Activated naive CD4-positive, alpha-beta T cell treated with anti-CD3 and anti-CD28 coated beads, Interleukin-2, amount 50 U/mL, for 72 hours (primary cell): ENCODE data around the gene JPT2. TPM values are rescaled to one million over a fixed set of nuclear protein-coding genes. Genes with fewer than 3 reads are reported as not detected.
A peak's percentile ranks its signal among the peaks of the same experiment; 100 is the strongest.
"Not testable (repeated sequence)": the region's sequence is repeated elsewhere in the genome, so short reads cannot be mapped to it uniquely, and the experiment has no call there.

Experiments
- ATAC-seq, 2 donors: fragments of 150-1000 bp; cut with Tn5 transposase; 2 replicates each; pipeline ENCODE4 v1.10.0; 2021; ENCODE audit warnings: mild to moderate bottlenecking in 2 of 2, moderate library complexity in 2 of 2
- DNase-seq, 2 donors: peaks; one replicate each; pipeline ENCODE4 v3.0.0; 2021 to 2022; ENCODE audit warnings: low spot score in 2 of 2
- H3K27ac Mint-ChIP-seq, 2 donors: one replicate each; pipeline ENCODE4 v1.8.0; 2022; ENCODE audit warnings: mild to moderate bottlenecking in 2 of 2, mixed read lengths in 2 of 2
- H3K36me3 Mint-ChIP-seq, 2 donors: one replicate each; pipeline ENCODE4 v1.8.0; 2022; ENCODE audit warnings: mixed read lengths in 2 of 2
- H3K9me3 Mint-ChIP-seq, 2 donors: one replicate each; pipeline ENCODE4 v1.8.0; 2022; ENCODE audit warnings: mixed read lengths in 2 of 2
- total RNA-seq, 2 donors: library from RNA; stranded (reverse); gene quantifications; one replicate each; pipeline ENCODE4 v1.2.3, GENCODE V29; 2022

Gene JPT2
- total RNA-seq, 2 donors from 2014 or later = 66.5 to 74.8 TPM

DNA sequence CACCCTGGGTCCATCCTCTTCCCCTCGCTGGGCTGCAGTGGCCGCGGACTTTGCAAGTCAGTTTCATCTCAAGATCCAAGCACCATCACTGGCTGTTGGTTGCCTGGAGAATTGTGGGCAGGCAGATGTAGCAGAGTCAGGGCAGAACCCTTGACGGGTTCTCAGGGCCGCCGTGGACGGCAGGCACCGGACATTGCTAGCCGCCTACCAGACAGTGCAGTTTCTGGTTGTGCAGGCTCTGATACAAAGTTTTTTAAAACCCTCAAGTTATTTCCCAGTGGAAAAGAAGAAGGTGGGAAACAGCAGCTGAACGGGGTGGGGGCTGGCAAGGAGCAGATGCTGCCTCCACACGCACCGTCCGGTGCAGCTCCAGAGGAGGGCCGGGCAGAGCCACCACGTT is 31.3 kb downstream of the JPT2 start:
- DNase-seq = no peak
- no peak overlapping the region for H3K27ac Mint-ChIP-seq
- ATAC-seq = no peak
- no peaks in the 10 kb centered on the region for H3K9me3 Mint-ChIP-seq
- H3K36me3 Mint-ChIP-seq = peaks cover 0 to 7% of the 10 kb centered on the region in 2 donors

DNA sequence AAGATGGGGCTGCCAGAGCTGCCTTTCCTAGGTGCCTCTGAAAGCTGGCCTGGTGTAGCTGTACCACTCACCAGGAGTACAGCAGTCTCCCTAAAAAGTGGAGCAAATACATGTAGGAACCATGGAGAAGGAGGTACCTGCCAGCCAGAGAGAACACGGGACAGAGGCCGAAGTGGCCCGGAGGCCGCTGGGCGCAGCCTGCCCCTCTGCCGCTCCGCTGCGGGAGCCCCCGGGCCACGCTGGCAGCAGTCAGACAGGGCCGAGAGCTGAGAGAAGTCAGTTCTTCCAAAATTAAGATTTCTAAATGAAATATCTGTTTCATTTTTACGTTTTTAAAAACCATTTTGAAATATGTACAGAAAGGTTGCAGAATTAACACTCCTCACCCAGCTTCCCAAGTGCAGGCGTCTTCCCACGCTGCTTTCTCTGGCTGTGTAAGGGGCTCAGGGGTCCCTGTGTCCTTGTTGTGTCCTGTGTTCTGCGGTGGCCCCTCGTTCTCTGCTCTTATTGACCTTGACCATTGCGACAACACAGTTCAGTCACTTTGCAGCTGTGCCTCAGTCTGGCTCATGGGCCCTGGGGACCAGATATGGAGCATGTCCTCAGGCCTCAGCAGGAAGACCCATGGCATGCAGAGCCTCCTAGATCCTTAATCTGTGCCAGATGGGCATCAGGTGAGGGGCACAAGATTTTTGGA is 32.9 kb downstream of the JPT2 start:
- peaks cover 0 to 7% of the 10 kb centered on the region in 2 donors for H3K36me3 Mint-ChIP-seq
- DNase-seq (no peak), ATAC-seq (no peak)
- H3K27ac Mint-ChIP-seq = no peak overlapping the region
- no peaks in the 10 kb centered on the region for H3K9me3 Mint-ChIP-seq

DNA sequence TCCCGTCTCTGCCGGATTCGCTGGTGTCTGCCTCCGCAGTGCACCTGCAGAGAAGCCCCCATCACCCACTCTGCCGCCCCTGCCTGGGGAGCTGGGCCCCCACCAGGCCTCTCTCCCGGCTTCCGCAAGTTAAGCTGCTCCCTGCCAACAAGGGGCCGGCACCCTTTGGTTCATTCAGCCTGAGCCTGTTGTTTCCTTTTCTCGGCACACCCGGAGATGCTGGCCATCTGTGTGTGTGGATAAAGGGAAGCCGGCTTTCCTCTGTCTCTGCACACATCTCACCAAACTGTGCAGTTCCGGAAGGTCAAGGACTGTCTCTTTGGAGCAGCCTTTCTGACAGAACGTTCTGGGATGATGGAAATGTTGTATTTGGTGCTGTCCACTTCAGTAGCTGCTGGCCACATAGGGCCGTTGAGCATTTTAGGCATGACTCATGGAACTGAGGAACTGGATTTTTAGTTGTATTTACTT is 34.7 kb downstream of the JPT2 start:
- H3K27ac Mint-ChIP-seq = peak overlapping the region in 1 of 2 donors; percentile 82
- ATAC-seq (no peak), DNase-seq (no peak)
- no peaks in the 10 kb centered on the region for H3K36me3 Mint-ChIP-seq
- no peaks in the 10 kb centered on the region for H3K9me3 Mint-ChIP-seq

DNA sequence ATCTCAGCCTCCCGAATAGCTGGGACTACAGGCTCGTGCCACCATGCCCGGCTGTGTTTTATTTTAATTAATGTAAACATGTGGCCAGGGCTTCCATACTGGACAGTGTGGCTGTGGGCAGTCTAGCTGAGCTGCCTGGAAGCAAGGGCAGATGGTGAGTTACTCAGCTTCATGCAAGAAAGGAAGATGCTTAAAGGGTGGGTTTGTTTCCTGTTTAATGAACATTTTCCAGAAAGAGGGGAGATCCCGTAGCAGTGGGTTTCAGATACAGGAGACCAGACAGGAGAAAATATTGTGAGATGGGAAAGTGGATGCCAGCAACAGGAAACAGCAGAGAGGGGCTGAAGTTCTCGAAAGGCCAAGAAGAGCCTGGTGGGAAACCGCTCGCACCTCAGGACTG is 35.3 kb downstream of the JPT2 start:
- DNase-seq (no peak), ATAC-seq (no peak)
- Mint-ChIP-seq H3K9me3 (no peaks in the 10 kb centered on the region), H3K36me3 (no peaks in the 10 kb centered on the region), H3K27ac (peak overlapping the region in 1 of 2 donors; percentile 82)

DNA sequence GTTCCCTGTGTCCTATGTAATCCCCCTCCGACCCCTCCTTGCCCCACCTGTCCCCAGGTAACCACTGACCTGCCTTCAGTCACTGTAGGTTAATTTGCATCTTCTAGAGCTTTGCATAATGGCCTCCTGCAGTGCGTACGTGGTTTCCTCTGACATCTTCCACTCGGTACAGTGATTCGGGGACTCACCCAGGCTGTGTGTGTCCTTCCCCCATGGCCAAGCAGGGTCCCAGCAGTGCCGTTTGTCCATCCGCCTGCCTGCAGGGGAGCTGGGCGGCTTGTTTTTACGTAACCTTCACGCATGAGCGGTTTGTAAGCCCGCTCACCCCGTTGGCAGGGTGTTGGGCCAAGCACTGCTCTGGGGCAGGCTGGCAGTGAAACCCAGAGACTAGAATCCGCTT is 35.9 kb downstream of the JPT2 start:
- Mint-ChIP-seq H3K9me3 (no peaks in the 10 kb centered on the region), H3K27ac (peak overlapping the region in 1 of 2 donors; percentile 14), H3K36me3 (no peaks in the 10 kb centered on the region)
- no peak for ATAC-seq
- no peak for DNase-seq

DNA sequence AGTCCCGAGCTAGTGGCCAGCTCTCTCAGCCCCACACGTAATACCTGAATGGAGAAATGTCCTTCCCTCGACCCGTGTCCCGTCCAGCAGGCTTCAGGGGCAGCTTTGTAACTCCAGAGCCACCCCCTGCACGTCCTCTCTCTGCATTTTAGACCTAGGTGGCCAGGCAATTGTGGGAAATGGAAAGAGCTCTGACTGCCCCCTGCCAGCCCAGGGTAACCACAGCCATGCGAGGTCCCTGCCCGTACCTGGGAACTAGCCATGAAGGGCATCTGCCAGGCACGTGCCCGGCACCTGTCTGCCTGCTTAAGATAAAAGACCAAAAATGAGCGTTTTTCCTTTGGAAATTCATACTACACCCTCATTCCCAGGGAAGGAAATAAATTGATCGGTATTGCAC is 37.1 kb downstream of the JPT2 start:
- Mint-ChIP-seq H3K9me3 (no peaks in the 10 kb centered on the region), H3K27ac (no peak overlapping the region), H3K36me3 (no peaks in the 10 kb centered on the region)
- ATAC-seq (no peak), DNase-seq (no peak)

DNA sequence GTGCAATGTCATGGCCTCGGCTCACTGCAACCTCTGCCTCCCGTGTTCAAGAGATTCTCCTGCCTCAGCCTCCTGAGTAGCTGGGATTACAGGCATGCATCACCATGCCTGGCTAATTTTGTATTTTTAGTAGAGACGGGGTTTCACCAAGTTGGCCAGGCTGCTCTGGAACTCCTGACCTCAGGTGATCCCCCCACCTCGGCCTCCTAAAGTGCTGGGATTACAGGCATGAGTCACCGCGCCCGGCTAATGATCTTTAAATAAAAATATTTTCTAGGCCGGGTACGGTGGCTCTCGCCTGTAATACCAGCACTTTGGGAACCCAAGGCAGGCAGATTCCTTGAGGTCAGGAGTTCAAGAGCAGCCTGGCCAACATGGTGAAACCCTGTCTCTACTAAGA is 40.2 kb downstream of the JPT2 start:
- not testable (repeated sequence) for ATAC-seq, H3K36me3 Mint-ChIP-seq, DNase-seq, H3K9me3 Mint-ChIP-seq, H3K27ac Mint-ChIP-seq

DNA sequence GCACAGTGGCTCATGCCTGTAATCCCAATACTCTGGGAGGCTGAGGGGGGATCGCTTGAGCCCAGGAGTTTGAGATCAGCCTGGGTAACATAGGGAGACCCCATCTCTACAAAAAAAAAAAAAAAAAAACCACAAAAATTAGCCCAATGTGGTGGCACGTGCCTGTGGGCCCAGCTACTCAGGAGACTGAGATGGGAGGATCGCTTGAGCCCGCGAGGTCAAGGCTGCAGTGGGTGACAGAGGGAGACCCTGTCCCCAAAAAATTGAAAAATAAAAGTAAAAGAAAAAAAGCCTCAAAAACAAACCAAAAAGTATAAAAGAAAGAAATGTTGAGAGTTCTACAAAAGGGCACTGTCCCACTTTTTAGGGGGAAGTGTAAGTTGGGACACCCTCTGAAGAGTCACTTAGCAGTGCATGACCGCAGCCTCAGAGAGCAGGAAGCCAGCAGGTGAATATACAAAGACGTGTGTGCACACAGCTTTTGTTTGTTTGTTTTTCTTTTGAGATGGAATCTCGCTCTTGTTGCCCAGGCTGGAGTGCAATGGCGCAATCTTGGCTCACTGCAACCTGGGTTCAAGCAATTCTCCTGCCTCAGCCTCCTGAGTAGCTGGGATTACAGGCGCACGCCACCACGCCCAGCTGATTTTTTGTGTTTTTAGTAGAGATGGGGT is 41.6 kb downstream of the JPT2 start:
- peak overlapping the region in 1 of 2 donors; percentile 69 for H3K27ac Mint-ChIP-seq

DNA sequence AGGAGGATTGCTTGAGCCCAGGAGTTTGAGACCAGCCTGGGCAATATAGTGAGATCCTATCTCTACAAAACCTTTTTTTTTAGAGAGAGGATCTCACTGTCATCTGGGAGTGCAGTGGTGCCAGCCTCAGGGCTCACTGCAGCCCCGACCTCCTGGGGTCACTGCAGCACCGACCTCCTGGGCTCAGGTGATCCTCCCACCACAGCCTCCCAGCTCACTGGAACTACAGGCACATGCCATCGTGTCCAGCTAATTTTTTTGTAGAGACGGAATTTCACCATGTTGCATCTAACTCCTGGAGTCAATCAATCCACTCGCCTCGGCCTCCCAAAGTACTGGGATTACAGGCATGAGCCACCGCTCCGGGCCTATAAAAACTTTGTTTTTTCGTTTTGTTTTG is 43.3 kb downstream of the JPT2 start:
- no peak for ATAC-seq
- H3K27ac Mint-ChIP-seq = peak overlapping the region in 1 of 2 donors; percentile 5
- H3K9me3 Mint-ChIP-seq = no peaks in the 10 kb centered on the region
- H3K36me3 Mint-ChIP-seq = no peaks in the 10 kb centered on the region
- no peak for DNase-seq

More for the DNA sequence above, 41.6 kb downstream of the JPT2 start:
- ATAC-seq, H3K9me3 Mint-ChIP-seq, H3K36me3 Mint-ChIP-seq, DNase-seq: not testable (repeated sequence)

DNA sequence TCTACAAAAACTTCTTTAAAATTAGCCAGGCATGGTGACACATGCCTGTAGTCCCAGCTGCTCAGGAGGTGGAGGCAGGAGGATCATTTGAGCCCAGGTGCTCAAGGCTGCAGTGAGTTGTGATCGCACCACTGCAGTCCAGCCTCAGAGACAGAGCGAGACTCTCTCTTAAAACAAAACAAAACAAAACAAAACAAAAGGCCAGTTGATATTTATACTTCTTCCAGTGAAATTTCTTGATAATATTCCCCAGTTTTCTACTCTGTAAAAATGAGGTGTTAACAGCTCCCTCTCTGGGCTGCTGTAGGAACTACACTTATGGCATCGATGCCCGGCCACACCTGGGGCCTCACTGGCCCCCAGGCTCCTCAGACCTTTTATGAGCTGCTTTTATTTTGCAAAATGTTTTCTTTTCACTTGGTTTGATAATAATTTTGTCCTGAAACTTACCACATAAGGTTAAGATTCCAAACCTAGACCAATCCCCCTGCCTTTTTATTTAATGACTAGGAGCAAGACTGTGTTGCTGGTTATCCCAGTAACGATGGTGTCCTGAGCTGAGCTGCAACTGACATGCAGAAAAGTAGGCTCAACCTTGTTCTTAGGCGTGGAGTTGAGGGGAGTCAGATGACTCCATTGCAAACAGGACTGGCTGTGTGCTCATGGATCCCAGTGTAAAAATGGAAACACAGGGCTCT is 45.5 kb downstream of the JPT2 start:
- no peaks in the 10 kb centered on the region for H3K36me3 Mint-ChIP-seq
- ATAC-seq (peak in 1 of 2 donors; percentile 43), DNase-seq (peak in 1 of 2 donors; percentile 55)
- no peaks in the 10 kb centered on the region for H3K9me3 Mint-ChIP-seq
- no peak overlapping the region for H3K27ac Mint-ChIP-seq

DNA sequence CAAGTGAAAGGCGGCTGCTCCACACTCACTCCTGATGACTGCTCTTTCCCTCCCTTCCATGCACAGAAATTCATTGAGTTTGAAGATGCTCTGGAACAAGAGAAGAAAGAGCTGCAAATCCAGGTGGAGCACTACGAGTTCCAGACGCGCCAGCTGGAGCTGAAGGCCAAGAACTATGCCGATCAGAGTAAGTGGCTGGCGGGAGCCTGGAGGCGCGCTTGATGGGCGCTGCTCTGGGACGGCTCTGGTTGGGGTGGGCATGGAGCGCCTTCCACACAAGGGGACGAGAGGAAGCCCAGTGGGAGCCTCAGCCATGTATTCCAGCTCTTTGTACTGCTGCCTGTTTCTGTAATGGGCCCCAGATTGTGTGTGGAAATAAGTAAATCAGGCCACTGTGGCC is 46.4 kb downstream of the JPT2 start:
- DNase-seq (no peak), ATAC-seq (no peak)
- no peaks in the 10 kb centered on the region for H3K36me3 Mint-ChIP-seq
- H3K9me3 Mint-ChIP-seq = no peaks in the 10 kb centered on the region
- H3K27ac Mint-ChIP-seq = no peak overlapping the region

DNA sequence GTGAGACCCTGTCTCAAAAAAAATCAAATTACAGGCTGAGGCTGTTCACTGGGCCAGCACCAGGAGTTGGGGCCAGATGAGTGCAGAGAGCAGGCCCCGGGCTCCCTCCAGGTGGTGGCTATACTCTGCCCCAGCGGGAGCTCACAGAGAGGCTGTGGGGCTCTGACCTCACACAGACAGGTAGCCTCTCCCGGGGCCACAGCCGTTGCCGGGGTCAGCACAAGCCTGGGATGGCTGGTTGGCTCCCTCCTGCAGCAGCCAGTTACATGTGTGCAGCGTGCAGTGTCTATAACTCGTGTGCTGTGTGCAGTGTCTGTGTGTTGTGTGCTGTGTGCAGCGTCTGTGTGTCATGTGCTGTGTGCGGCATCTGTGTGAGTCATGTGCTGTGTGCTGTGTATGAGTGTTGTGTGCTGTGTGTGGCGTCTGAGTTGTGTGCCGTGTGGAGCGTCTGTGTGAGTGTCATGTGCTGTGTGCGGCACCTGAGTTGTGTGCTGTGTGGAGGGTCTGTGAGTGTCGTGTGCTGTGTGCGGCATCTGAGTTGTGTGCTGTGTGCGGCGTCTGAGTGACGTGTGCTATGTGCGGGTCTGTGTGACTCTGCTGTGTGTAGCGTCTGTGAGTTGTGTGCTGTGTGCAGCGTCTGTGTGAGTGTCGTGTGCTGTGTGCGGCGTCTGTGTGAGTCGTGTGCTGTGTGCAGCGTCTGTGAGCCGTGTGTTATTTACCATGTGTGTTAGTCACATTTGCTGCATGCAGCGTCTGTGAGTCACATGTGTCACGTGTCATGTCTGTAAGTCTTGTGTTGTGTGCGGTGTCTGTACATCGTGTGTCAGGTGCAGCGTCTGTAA is 48.8 kb downstream of the JPT2 start:
- H3K36me3 Mint-ChIP-seq = no peaks in the 10 kb centered on the region
- H3K9me3 Mint-ChIP-seq = no peaks in the 10 kb centered on the region
- ATAC-seq = no peak
- no peak for DNase-seq
- peak overlapping the region in 1 of 2 donors; percentile 1 for H3K27ac Mint-ChIP-seq

DNA sequence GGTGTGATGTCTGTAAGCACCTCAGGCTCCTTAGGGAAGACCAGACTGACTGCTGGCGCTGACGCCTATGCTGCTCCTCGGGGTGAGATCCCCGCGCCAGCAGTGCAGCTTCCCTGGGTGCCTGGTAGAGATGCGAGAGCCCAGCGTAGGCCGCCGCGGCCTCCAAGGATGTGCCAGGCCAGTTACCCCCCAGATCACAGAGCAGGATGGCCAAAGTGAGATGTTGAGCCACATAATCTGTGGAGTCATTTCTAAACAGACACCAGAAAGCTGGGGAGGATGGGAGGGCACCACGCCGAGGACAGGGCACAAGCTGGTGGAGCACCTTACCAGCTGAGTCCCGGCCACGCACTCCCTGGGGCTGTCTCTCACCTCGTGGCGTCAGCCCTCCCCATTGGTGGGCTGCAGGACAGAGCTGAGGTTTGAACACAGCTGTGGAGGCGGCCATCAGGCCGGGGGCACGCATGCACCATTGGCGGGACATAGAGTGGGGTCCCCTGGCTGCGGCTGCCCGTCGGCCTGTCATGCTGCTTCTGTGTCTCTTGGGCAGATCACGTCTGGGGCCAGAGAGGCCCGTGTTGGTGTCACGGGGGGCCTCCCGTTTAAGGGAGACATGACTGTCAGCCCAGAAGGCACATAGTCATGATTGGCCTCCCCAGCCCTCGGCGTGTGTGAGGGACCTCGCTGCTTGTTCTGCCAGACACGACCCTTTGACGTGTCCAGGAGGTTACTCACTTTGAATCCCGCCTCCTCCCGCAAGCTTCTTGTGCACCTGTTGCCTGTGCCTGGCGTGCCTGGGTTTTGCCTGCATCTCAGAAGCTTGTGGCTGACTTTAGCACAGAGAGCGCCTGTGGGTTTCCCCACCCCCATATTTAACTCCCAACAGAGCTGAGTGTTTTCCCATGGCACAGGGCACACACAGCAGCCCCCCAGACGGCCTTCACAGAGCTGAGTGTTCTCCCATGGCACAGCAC is 49.9 kb downstream of the JPT2 start:
- H3K36me3 Mint-ChIP-seq = no peaks in the 10 kb centered on the region
- H3K27ac Mint-ChIP-seq = peak overlapping the region; percentile 1 to 60
- ATAC-seq (no peak), DNase-seq (no peak)
- H3K9me3 Mint-ChIP-seq = no peaks in the 10 kb centered on the region

DNA sequence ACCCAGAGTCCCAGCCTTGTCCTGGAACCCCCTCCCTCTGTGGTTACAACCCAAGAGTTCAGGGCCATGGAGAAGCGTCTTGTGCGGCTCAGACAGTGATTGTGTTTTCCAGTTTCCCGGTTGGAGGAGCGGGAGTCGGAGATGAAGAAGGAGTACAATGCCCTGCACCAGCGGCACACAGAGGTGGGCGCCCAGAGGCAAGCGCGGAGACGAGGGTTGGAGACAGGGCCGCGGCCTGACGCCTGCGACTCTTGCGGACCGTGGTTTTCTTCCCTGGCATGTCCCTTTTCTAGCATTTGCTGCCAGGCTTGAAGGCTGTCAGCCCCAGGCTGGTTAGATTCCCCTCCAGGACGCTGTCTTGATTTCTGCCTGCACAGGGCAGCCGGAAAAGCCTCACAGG is 50.9 kb downstream of the JPT2 start:
- ATAC-seq (no peak), DNase-seq (no peak)
- H3K36me3 Mint-ChIP-seq = no peaks in the 10 kb centered on the region
- H3K27ac Mint-ChIP-seq = peak overlapping the region in 1 of 2 donors; percentile 77
- H3K9me3 Mint-ChIP-seq = no peaks in the 10 kb centered on the region

DNA sequence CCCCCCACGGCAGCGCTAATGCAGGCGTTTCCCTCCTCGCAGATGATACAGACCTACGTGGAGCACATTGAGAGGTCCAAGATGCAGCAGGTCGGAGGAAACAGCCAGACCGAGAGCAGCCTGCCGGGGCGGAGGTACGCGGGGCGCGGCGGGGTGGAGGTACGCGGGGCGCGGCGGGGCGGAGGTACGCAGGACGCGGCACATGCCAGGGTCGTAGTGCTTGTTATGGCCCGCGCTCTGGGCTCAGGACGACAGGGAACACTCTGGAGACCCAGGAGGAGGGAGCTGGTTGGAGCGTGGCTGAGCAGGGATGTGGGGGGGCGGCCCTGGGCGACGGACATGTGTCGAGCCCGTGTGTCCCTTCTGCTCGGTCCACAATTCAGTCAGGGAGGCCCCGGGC is 51.4 kb downstream of the JPT2 start:
- Mint-ChIP-seq H3K9me3 (no peaks in the 10 kb centered on the region), H3K27ac (no peak overlapping the region), H3K36me3 (no peaks in the 10 kb centered on the region)
- no peak for DNase-seq
- ATAC-seq = no peak

DNA sequence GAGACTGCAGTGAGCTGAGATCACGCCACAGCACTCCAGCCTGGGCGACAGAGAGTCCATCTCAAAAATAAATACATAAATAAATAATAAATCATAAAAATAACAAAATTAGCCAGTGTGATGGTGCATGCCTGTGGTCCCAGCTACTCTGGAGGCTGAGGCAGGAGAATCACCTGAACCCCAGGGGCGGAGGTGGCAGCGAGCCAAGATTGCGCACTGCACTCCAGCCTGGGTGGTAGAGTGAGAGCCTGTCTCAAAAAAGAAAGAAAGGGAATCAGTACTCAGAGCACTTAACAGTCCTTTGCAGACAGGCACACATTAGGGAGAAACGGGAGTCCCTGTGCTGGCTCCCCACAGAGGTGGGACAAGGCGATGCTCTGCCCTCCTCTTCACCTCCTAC is 53.0 kb downstream of the JPT2 start:
- no peak for DNase-seq
- no peak overlapping the region for H3K27ac Mint-ChIP-seq
- H3K9me3 Mint-ChIP-seq = no peaks in the 10 kb centered on the region
- no peak for ATAC-seq
- H3K36me3 Mint-ChIP-seq = no peaks in the 10 kb centered on the region
